DMS153 (cell line): ENCODE data around the gene SERPINB4.
"Not testable (repeated sequence)": the region's sequence is repeated elsewhere in the genome, so short reads cannot be mapped to it uniquely, and the experiment has no call there.

Experiments
- DNase-seq: peaks from one replicate; lab custom pipeline; 2025; lab: John Stamatoyannopoulos, UW

Gene SERPINB4

DNA sequence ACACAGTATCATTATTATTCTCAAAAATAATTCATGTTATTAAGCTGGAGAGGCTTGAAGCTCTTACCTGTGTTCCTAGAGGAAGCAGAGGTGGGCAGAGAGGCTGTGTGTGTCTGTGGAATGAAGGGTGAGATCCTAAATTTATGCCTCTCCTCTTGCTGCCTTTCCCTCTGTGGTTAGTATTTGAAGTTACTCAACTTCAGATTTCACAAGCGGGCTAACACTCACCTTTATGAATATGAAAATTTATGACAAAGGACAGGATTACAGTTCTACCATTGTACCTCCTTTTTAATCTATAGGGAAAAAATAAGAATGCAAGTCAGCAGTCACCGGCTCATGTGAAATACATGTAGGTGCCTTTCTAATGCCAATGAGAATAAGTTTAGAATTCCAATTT lies at the start of gene SERPINB4:
SERPINB4 (minus strand) TSS at position 115 of the 400 bp plus-strand sequence. CDS start 679 bp downstream, outside the sequence.
- not testable (repeated sequence) for DNase-seq

DNA sequence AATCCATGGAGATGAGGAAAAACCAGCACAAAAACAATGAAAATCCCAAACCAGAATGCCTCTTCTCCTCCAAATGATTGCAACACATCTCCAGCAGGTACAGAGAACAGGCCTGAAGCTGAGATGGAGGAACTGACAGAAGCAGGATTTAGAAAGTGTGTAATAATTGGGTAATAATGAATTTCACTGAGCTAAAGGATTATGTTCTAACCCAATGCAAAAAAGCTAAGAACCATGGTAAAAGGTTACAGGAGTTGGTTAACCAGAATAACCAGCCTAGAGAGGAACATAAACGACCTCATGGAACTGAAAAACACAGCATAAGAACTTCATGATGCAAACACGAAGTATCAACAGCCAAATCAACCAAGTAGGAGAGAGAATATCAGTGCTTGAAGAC lies 45.0 kb upstream of the SERPINB4 start:
- no peak for DNase-seq

DNA sequence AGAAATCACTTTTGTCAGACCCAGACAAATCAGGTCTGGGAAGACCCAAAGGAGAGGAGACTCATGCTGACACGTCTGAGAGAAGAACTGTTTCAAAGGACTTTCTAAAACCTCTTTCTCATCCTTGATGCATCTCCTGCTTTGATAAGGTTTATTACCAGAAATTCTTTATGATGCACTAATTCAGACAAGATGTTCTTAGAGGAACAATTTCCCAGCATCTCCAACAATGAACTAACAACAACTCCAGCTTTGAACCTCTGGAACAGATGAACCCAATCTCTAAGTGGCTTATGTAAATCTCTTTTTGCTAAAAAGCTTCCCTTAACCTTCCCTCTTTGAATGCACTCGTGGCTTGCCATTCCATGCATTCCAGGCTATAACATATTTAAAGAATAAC lies 42.8 kb upstream of the SERPINB4 start:
- no peak for DNase-seq

DNA sequence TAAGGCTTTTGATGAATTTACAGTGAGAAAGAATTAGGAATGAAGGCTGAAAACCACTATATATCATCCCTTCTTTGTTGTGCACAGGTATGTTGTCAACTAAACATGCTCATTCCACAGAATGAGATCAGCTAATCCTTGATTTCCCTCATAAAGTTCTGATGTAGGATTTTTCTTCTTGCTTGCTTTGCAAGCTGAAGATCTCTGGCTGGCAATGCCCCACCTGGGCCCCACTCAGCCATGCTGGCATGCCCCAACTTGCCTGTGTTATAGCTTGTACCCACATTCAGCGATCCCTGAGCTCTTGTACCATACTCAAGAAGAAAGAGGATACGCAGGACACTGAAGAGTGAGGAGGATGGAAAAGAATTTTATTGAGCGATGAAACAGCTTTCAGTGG lies 40.7 kb upstream of the SERPINB4 start:
- DNase-seq: no peak

DNA sequence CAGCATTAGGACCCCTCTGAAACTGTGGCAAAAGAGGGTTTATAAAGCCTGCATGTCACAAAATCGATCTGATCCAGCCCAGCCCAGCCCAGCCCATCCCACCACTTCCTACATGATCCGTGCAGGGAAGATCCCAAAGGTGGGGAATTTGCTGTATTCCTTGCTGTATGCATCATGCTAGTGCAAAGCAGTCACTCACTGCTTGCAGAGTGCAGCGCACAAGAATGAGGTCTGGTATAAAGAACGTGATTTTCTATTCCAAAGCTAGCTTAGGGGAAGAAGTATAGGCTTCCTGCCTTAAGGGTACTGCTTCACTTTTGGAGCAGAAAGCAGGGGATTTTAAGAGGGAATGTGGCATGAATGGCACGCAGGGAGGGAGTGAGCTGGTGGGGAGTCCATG lies 39.8 kb upstream of the SERPINB4 start:
- no peak for DNase-seq

DNA sequence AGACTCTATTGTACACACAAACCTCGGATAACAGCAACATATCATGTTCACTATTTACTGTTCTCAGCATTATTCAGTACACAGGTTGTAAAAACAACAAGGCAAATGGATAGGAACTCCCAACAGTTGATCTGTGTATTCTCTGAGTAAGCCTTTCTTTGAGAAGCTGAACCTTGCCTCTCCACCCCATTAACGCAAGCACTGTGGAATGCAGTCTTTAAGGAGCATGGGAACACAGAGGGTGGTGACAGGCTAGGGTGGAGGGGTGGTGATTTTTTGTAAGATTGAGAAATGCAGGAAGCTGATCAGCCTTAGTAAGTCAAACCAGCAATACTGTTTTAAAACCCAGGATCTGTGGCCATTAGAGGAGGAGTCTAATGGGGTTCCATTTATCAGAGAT lies 39.1 kb upstream of the SERPINB4 start:
- no peak for DNase-seq

DNA sequence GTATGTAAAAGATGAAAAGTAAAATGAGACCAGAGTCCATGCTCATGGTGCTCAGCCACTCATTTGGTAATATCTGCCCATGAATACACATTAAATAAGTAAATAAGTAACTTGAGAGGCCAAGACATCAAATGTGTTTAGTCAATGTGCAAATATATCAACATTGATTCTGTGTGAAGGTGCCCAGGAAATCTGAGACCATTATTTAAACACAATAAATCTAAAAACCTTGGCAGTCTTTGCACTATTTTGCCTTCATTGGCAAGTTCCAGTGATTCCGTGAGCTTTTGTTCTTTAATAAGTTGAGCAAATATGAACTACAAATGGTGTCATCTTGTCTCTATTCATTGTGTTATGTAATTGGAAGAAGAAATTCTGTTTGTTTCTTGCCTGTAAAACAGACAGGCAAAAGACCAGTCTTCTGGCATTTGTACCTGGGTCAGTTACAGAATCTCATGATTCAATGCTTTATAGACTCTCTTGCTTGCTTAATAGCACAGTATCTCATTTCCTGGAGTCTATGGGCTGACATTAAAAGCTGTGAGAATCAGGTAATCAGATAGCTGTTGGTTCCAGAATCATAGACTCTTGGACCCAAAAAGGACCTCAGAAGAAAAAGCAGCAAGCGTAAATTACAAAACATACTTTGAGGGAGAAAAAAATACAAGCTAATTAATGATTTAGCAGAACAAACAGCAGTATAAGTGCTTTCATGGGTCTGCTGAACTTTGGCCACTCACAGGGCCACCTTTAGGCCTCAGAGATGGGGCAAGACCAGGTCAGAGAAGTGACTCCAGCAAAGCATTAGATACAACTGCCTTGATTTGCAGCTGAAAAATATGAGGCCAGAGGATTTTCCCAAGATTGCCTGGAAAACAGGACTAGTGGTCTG lies 37.6 kb upstream of the SERPINB4 start:
- peak; percentile 46 for DNase-seq

DNA sequence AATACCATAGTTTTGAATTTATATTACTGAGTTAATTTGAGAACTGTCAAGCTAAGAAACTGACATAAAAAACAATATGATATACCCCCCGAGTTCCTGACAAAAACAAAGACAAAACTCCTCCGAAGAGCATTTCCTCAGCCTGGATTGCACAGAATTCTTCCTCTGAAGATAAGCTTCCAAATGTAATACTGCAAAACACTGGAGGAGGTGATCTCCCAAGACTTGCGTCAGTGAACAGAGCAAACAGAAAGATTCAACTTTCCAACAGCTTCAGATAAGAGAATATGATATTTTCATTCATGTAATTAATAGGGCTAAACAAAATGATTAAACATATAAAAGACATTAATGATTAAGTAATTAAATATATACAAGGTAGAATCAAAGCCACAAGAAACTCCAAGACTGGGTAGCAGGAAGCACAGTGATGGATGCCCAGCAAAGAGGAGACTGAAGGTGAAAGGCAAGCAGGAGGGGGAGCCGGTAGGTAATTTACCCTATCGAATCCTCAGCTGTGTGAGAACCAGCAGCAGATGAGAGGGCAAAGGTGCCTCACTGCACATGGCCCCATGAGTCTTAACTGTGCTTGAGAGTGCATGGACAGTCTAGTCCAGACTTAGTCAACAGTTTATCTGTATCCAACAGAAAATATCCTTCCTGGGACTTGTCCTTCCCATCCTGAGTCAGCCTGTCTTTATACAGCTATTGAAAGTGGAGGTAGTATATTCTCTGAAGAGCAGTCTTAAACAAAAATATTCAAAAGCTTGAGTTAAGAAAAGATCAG lies 36.0 kb upstream of the SERPINB4 start:
- DNase-seq: no peak

DNA sequence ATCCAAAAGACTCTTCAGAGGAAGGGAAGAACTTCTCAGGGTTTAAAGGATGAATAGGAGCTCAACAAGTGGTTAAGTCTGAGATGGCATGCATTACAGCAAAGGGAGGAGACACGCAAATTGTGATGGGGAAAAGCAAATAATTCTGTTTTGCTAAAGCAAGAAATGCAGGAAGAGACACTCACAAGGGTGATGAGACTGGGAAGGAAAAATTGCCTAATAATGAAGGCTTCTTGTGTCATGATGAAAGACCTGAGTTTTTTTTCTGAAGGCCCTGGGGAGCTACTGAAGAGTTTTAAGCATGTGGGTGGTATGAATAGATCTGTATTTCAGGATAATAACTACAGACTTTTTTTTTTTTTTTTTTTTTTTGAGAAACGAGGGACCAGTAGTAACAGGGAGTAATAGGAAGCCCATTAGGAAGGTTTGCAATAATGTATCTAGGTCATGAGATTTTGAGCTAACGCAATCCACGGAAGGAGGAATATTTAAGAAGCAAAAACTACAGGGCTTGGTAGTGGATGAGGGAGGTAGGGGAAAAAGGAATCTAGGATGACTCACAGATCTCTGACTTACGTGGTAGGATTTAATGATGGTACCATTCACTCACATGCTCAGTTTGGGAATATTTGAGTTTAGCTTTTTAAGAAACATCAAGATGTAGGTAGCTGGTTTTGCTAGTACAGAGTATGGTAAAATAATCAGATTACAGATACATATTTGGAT lies 33.6 kb upstream of the SERPINB4 start:
- DNase-seq: no peak

DNA sequence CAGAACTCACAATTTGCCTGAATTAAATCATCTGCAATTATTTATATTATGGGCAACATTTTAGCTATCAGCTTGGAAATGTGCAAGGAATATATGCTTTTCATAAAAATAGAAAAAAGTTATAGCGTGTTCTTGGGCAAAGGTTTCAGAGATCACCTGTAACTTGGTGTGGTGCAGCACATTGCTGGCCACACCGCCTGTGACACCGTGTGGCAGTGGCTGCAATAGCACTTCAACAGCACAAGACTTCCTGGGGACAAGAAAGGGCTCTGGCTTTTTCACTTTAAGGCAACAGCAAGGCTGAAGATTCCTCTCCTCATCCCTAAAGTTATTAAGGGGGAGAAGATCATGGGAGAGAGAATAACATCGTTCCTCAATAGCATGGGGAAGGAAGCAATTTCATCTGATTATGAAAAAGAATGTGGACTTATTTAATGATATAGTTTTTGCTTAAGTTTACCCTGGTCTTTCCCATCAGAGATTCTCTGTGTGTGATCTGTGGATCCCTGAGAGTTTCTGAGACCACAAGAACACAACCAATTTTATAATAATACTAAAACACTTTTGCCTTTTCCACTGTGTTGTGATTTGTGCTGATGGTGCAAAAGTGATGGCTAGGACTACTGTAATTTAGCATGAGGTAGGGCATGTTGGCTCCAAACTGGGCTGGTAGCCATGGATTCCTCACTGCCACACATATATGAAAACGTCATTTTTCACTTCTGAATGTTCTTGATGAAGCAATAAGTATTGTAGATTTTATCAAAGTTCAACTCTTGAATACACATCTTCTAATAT lies 32.7 kb upstream of the SERPINB4 start:
- DNase-seq: no peak

DNA sequence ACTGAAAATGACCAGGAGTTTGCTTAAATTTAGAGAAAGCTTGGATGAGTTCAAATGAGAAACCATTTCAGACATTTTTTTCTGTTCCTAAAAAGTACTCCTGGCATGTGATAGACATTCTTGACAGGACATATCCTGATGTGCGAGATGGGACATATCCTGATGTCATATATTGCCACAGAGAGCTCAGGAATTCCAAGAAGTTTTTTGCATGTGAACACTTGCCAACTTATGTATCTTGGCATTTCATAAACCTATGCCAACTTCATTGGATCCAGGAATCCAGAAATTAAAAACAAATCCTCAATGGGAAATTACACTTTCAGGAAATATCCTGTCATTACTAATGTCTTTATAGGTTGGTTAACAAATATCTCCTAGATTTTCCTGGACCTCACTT lies 20.5 kb upstream of the SERPINB4 start:
- DNase-seq: no peak

DNA sequence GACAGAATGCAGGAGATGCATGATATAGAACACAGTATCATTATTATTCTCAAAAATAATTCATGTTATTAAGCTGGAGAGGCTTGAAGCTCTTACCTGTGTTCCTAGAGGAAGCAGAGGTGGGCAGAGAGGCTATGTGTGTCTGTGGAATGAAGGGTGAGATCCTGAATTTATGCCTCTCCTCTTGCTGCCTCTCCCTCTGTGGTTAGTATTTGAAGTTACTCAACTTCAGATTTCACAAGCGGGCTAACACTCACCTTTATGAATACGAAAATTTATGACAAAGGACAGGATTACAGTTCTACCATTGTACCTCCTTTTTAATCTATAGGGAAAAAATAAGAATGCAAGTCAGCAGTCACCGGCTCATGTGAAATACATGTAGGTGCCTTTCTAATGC lies 17.7 kb upstream of the SERPINB4 start, which contains the start of gene SERPINB3:
SERPINB3 (minus strand) TSS at position 144 of the 400 bp plus-strand sequence. CDS start 677 bp downstream, outside the sequence.
- DNase-seq: not testable (repeated sequence)

DNA sequence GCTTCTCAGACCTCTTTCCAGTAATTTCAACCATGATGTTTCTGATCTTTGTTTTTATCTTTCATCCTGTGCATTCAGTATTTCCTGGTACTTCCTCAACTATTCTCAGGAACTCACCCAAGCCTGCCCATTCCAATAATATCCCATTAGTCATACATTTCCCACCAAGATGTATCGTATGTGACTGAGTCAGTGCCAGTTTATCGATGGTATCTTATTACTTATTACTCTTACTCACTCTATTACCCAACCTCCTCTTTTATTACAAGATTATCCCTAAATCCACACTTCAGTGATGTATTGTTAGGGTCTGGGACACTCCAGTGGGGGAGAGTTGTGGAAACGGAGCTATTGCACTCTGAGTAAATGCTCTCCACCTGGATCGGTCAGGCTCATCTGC lies 14.9 kb upstream of the SERPINB4 start:
- not testable (repeated sequence) for DNase-seq

DNA sequence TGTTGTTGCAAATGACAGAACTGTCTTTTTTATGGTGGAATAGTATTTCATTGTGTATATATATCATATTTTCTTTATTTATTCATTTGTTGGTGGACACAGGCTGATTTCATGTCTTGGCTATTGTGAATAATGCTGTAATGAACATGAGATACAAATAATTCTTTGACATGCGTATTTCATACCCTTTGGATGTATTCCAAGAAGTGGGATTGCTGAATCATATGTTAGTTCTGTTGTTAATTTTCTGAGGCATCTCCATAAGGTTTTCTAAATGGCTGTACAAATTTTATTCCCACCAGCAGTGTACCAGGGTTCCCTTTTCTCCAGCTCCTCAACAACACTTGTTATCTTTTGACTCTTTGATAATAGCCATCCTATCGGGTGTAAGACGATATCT lies 6.2 kb upstream of the SERPINB4 start:
- not testable (repeated sequence) for DNase-seq

DNA sequence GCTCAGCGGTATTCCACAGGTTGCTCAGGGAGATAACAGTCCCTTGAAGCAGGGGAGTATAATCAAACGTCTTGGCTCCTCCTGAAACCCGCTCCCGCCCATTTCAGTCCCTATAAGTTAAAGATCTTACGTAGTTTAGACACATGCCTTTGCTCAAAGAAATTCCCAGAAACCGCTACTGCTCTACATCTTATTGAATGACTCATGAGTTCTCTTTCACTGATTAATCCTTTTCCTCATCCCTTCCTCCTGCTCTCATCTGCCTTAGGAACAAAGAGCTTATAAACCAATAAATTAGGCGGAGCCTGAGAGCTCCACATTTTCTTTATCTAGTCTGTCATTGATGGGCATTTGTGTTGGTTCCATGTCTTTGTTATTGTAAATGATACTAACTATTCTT lies 4.2 kb upstream of the SERPINB4 start:
- DNase-seq: no peak

DNA sequence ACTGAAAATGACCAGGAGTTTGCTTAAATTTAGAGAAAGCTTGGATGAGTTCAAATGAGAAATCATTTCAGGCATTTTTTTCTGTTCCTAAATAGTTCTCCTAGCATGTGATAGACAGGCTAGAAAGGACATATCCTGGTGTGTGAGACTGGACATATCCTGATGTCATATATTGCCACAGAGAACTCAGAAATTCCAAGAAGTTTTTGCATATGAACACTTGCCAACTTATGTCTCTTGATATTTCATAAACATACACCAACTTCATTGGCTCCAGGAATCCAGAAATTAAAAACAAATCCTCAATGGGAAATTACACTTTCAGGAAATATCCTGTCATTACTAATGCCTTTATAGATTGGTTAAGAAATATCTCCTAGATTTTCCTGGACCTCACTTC lies 2.9 kb upstream of the SERPINB4 start:
- DNase-seq: no peak

DNA sequence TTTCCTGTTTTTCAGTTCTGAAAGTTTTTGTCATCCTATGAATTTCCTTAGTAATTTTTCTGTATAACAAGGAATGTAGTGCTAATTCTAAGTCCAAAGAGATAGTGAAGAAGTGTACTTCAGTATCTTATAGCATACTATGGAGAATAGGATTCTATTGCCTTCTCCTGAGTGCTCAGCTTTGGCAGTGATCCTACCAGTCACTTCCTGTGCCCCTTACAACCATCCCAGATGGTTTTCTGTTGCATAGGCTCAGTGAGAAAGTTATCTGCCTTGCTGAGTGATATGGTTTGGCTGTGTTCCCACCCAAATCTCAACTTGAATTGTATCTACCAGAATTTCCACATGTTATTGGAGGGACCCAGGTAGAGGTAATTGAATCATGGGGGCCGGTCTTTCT lies 638 bp upstream of the SERPINB4 start:
- DNase-seq: not testable (repeated sequence)

DNA sequence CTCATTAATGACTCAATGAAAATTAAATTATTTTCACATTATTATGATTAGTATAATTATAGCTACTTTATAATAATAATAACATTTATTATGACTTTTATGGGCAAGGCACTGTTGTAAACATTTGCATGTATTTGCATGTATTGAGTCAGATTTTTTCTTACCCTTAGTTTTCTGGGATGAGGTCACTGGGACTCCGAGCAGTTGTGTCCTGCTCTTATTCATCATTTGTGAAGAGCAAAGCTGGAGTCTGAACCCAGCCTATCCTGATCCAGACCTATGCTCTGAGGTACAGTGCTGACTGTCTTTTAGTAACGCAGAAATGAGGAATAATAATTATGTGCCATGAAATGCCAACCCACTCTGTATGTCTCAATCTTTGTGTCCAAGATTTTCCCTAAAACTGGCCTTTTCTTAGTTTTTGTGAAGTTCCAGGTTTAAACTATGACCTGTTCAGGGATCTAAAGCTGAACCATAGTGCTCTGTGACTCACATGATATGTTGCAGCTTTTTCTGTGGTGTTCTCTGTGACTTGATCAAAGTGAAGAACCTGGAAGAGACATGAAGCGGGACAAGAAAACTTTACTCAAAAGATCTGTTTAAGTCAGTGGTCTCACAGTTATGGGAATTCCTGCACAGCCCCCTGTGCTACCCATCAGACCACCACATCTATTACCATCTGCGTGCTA lies 1.2 kb downstream of the SERPINB4 start:
- DNase-seq: not testable (repeated sequence)

DNA sequence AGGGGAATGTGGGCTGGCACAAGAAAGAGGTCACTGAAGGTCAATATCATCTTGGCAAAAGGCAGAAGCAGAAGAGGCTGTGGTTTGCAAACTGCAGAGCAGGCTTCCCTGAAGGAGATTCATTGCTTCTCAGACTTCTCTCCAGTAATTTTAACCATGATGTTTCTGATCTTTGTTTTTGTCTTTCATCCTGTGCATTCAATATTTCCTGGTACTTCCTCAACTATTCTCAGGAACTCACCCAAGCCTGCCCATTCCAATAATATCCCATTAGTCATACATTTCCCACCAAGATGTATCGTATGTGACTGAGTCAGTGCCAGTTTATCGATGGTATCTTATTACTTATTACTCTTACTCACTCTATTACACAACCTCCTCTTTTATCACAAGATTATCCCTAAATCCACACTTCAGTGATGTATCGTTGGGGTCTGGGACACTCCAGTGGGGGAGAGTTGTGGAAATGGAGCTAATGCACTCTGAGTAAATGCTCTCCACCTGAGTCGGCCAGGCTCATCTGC lies 2.8 kb downstream of the SERPINB4 start:
- DNase-seq: not testable (repeated sequence)

DNA sequence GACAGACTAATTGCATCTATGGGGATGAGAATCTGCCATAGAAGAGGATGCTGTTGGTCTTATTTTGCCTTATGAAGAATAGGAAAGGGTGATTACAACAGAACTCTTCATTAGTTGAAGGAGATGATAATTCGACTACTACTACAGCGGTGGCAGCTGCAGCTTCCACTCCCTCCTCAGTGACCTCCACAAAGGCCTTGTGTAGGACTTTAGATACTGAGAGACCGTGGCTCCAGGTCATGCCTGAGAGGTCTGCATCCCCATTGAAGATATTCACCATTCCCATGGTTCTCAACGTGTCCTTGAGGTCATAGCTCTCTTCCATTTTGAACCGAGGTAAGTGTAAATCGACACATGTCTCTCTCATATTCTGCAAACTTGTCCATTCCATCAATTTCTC lies 6.4 kb downstream of the SERPINB4 start:
- DNase-seq: no peak

DNA sequence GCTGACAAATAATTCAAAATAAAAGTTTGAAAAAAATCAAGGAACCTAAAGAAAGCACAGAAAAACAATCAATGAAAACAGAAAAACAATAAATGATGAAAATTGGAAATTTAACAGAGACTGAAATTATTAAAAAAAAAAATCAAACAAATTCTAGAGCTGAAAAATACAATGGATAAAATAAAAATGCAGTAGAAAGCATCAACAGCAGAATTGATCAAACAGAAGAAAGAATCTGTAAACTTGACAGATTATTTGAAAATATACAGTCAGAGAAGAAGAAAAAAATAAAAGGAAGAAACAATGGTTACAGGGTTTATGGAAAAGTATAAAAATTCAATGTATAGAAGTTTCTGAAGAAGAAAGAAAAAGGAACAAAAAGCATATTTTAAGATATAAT lies 16.2 kb downstream of the SERPINB4 start:
- DNase-seq: no peak
